HL-60 (cell line): ENCODE data around the gene WDR45B.
"Not testable (repeated sequence)": the region's sequence is repeated elsewhere in the genome, so short reads cannot be mapped to it uniquely, and the experiment has no call there.

ENCODE experiments used
- DNase-seq, 2 experiments: peaks; one replicate each; pipeline ENCODE4 v3.0.0-alpha.2; 2010 to 2020; ENCODE audit warnings: low read depth in 1 of 2, low spot score in 1 of 2
- H3K27ac ChIP-seq: fragments of 250-450 bp; sonication (Bioruptor Pico); replicated peaks from 2 replicates; pipeline ENCODE4 v1.5.1; 2020; ENCODE audit warnings: mild to moderate bottlenecking, moderate library complexity
- H3K27me3 ChIP-seq: fragments of 250-450 bp; sonication (Bioruptor Pico); 2 replicates; pipeline ENCODE4 v1.5.1; 2021; ENCODE audit warnings: mild to moderate bottlenecking, moderate library complexity; ENCODE audit not compliant: insufficient read depth, poor library complexity, severe bottlenecking
- H3K4me3 ChIP-seq: replicated peaks from 2 replicates; pipeline ENCODE4 v1.5.1; 2011; ENCODE audit warnings: mild to moderate bottlenecking, control low read depth, low read length; ENCODE audit not compliant: insufficient read depth
- CTCF ChIP-seq: IDR thresholded peaks from one replicate; pipeline ENCODE4 v1.5.1; 2011; ENCODE audit warnings: low read length, control low read depth, inconsistent platforms; ENCODE audit not compliant: insufficient read depth
- GABPA ChIP-seq: IDR thresholded peaks from 2 replicates; pipeline ENCODE4 v1.6.1; 2012; ENCODE audit warnings: low read depth
- POLR2AphosphoS5 ChIP-seq: IDR thresholded peaks from 2 replicates; pipeline ENCODE4 v1.6.1; 2012; ENCODE audit warnings: low read depth
- REST ChIP-seq: IDR thresholded peaks from 2 replicates; pipeline ENCODE4 v1.6.1; 2012; ENCODE audit warnings: low read depth; ENCODE audit not compliant: insufficient replicate concordance
- SPI1 ChIP-seq: IDR thresholded peaks from 2 replicates; pipeline ENCODE4 v1.6.1; 2012; ENCODE audit warnings: low read depth, mild to moderate bottlenecking, borderline replicate concordance

The WDR45B gene

GRCh38 chr17:82656266-82656665 is 8.0 kb upstream of the WDR45B start:
- no peak for DNase-seq
- H3K4me3 ChIP-seq, result no peak overlapping the region
- no peak for TF ChIP-seq SPI1
- TF ChIP-seq POLR2AphosphoS5, result no peak
- no peak for TF ChIP-seq CTCF
- no peak for TF ChIP-seq REST
- TF ChIP-seq GABPA, result no peak
- H3K27ac ChIP-seq, result no peak overlapping the region
- no peaks in the 10 kb centered on the region for H3K27me3 ChIP-seq

GRCh38 chr17:82655523-82655922 is 7.3 kb upstream of the WDR45B start:
- Histone ChIP-seq H3K27ac (peak overlapping the region; percentile 74), H3K27me3 (no peaks in the 10 kb centered on the region), H3K4me3 (no peak overlapping the region)
- no peak for DNase-seq
- TF ChIP-seq POLR2AphosphoS5, result no peak

- H3K27me3 ChIP-seq, result no peaks in the 10 kb centered on the region
- peak overlapping the region; percentile 74 for H3K27ac ChIP-seq
- DNase-seq, result peak; percentile 57 to 76
- TF ChIP-seq POLR2AphosphoS5 (no peak), CTCF (no peak), SPI1 (peak; percentile 54; the same call in 1 of the 2 replicates), GABPA (peak; percentile 52; the same call in 1 of the 2 replicates), REST (peak; percentile 22)
- no peak overlapping the region for H3K4me3 ChIP-seq
These were observed 6.8 kb upstream of the WDR45B start for GRCh38 chr17:82655038-82655479.

GRCh38 chr17:82654611-82655010 is 6.4 kb upstream of the WDR45B start:
- H3K4me3 ChIP-seq, H3K27me3 ChIP-seq: not testable (repeated sequence)
- DNase-seq, result peak in 1 of 2 experiments; percentile 14
- peak overlapping the region; percentile 74 for H3K27ac ChIP-seq
